NOMO-1 treated with DMSO at 0.1 percent for 48 hours (cell line): Measurements from ENCODE around the gene TAX1BP3.

Experiments used
- DNase-seq: peaks from one replicate; lab custom pipeline; 2025; ENCODE audit not compliant: unreplicated experiment; lab: John Stamatoyannopoulos, UW

TAX1BP3 gene

GRCh38 chr17:3630781-3631180 is 37.6 kb downstream of the TAX1BP3 start:
- DNase-seq = no peak

- no peak for DNase-seq
Observed at GRCh38 chr17:3627769-3628167, 40.6 kb downstream of the TAX1BP3 start.

DNA sequence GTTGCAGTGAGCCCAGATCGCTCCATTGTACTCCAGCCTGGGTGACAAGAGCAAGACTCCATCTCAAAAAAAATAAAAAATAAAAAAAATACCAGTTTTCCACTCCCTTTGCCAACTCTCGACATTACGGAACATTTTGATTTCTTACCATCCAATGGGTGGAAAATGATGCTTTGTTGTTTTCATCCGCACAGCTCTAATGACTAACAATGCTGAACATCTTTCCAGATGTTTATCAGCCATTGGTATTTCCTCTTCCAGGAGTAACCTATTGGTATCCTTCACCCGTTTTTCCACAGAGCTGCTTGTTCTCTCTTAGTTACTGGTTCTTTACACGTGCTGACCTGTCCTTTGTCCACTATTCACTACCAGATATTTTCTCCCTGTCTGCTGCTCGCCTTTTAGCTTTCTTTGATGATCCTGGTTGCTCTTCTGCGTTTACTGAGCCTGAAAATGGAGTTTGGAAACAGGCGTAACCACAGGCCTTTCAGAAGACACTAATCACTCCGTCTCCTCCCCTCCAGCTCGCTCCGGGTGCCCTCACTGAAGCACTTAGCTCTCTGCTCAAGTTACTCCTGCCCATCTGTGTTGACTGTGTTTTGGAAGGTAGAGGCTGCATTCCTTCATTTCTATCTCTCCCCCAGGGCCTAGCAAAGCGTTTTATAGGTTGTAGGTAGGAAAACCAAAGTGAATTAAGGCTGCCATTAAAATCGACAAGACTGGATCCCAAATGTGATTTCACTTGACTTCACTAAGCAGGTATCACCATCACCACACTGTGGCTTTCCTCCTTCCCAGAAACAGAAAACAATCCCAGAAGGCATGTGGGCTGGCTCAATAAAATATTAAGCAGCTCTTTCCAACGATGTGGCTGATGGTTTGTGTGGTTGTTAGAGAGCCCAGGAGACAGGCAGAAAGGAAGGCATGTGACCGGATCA is 41.3 kb downstream of the TAX1BP3 start:
- no peak for DNase-seq

DNA sequence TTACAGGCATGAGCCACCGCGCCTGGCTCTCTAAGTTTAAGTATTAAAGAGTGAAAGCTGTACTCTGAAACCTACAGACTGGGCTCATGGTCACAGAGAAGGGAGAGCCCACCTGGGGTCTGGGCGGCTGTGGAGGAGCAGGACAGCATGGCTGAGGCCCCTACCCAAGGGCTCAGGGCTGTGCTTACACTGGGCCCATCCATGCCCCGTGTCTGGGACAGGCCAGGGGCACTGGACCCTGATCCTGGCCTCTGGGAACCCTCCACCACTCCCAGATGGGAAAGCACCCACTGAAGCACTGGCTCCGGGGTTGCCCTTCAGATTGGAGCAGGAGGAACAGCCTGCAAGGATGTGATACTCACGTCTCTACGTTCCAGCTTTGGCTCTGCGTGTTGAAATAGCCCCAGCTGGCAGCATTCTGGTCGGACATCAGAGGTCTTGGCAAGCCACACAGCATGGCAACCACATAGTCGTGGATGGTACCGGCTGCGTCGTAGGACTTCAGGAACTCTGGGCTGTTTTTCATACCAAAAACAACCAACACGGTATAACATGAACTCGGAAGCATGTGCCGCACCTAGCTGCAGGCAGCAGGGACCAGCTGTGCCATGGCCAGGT is 45.3 kb downstream of the TAX1BP3 start:
- no peak for DNase-seq

DNA sequence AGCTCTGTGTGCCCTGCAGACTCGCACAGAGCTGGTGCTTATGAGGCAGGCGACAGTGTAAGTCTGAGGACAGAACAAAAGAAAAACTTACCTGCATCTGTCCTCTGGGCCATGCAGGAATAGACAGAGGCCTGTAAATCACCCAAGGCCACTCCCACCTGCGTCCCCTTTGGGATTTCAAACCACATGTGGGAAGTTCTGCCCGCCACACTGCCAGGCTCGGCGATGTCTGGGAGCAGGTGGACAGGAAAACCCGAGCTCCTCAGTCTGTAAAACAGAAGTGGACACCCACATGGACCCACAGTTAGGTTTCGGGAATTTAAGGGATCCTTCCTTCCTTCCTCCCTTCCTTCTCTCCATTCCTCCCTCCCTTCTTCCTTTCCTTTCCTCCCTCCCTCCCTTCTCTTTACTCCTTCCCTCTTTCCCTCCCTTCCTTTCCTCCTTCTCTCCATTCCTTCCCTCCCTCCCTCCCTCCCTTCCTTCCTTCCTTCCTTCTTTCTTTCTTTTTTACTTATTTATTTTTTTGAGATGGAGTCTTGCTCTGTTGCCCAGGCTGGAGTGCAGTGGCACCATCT is 47.1 kb downstream of the TAX1BP3 start:
- no peak for DNase-seq

- DNase-seq = no peak
Observed at GRCh38 chr17:3615160-3615870, 53.1 kb downstream of the TAX1BP3 start.

DNA sequence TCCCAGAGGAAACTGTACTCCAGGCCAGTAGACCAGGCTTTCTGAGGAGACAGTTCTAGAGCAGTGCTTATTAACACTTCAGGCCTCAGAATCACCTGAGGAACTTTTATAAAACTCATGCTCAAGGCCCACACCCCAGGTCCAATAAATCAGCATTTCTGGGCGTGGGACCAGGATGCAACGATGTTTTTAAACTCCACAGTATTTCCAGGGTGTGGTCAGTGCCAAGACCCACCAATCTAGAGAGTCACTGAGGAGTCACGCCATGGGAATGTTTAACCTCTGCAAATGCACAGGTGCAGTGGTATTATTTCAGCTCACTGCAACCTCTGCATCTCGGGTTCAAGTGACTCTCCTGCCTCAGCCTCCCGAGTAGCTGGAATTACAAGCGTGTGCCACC is 55.3 kb downstream of the TAX1BP3 start:
- DNase-seq = no peak
